Activated CD8-positive, alpha-beta memory T cell treated with anti-CD3 and anti-CD28 coated beads, Interleukin-2, amount 10 ng/mL, durations not matched to agents 7 days and 5 days (primary cell): ENCODE data around the gene DPP6. TPM values are rescaled to one million over a fixed set of nuclear protein-coding genes. Genes with fewer than 3 reads are reported as not detected.
"Not testable (repeated sequence)": the region's sequence is repeated elsewhere in the genome, so short reads cannot be mapped to it uniquely, and the experiment has no call there.

ENCODE experiments used
- ATAC-seq: fragments of 150-1000 bp; cut with Tn5 transposase; one replicate; pipeline ENCODE4 v1.10.0; 2021; ENCODE audit warnings: moderate library complexity
- CTCF ChIA-PET: fragments of 350-600 bp; sonication (Branson Sonifier 250); formaldehyde crosslinking; loops from one replicate; lab custom pipeline; 2021; ENCODE audit warnings: antibody characterized with exemption; lab: Charles Lee
- DNase-seq: peaks from one replicate; pipeline ENCODE4 v3.0.0-alpha.2; 2020
- H3K27ac Mint-ChIP-seq: one replicate; pipeline ENCODE4 v1.8.0; 2021; ENCODE audit warnings: mild to moderate bottlenecking, mixed read lengths
- H3K27me3 Mint-ChIP-seq: one replicate; pipeline ENCODE4 v1.8.0; 2021; ENCODE audit warnings: mixed read lengths
- H3K36me3 Mint-ChIP-seq: one replicate; pipeline ENCODE4 v1.8.0; 2021; ENCODE audit warnings: mild to moderate bottlenecking, mixed read lengths
- H3K4me1 Mint-ChIP-seq: one replicate; pipeline ENCODE4 v1.8.0; 2021; ENCODE audit warnings: mixed read lengths
- H3K4me3 Mint-ChIP-seq: one replicate; pipeline ENCODE4 v1.8.0; 2021; ENCODE audit warnings: mild to moderate bottlenecking, moderate library complexity, mixed read lengths
- H3K9me3 Mint-ChIP-seq: one replicate; pipeline ENCODE4 v1.8.0; 2022; ENCODE audit warnings: low read depth, mixed read lengths
- total RNA-seq, 2 experiments: library from RNA; stranded (reverse); gene quantifications; one replicate each; pipeline ENCODE4 v1.2.3, GENCODE V29; 2021

The DPP6 gene
- total RNA-seq, 2 experiments from 2014 or later, result not detected

- no peak overlapping the region for H3K27ac Mint-ChIP-seq
- H3K27me3 Mint-ChIP-seq, result no peaks in the 10 kb centered on the region
- H3K4me3 Mint-ChIP-seq, result no peak overlapping the region
- CTCF ChIA-PET, result no interaction called here
- ATAC-seq (no peak), DNase-seq (no peak)
- H3K36me3 Mint-ChIP-seq, result no peaks in the 10 kb centered on the region
- H3K4me1 Mint-ChIP-seq, result no peaks in the 10 kb centered on the region
- H3K9me3 Mint-ChIP-seq, result peaks cover 7% of the 10 kb centered on the region
Measured at GRCh38 chr7:154649015-154649414, 596.8 kb downstream of the DPP6 start.

- CTCF ChIA-PET, result no interaction called here
- no peak for DNase-seq
Measured at GRCh38 chr7:154649434-154649833, 597.2 kb downstream of the DPP6 start.

GRCh38 chr7:154650275-154650674 lies 598.1 kb downstream of the DPP6 start:
- Mint-ChIP-seq H3K4me3 (no peak overlapping the region), H3K27me3 (no peaks in the 10 kb centered on the region), H3K36me3 (no peaks in the 10 kb centered on the region), H3K9me3 (peaks cover 7% of the 10 kb centered on the region), H3K4me1 (no peaks in the 10 kb centered on the region), H3K27ac (no peak overlapping the region)
- ATAC-seq (no peak), DNase-seq (no peak)
- CTCF ChIA-PET, result no interaction called here

More at GRCh38 chr7:154649434-154649833, 597.2 kb downstream of the DPP6 start:
- no peaks in the 10 kb centered on the region for H3K4me1 Mint-ChIP-seq
- no peak overlapping the region for H3K4me3 Mint-ChIP-seq
- H3K27ac Mint-ChIP-seq, result no peak overlapping the region
- H3K27me3 Mint-ChIP-seq, result no peaks in the 10 kb centered on the region
- no peaks in the 10 kb centered on the region for H3K36me3 Mint-ChIP-seq
- peaks cover 7% of the 10 kb centered on the region for H3K9me3 Mint-ChIP-seq
- no peak for ATAC-seq

GRCh38 chr7:154651501-154651900 lies 599.3 kb downstream of the DPP6 start:
- no peak overlapping the region for H3K27ac Mint-ChIP-seq
- DNase-seq (no peak), ATAC-seq (no peak)
- no peak overlapping the region for H3K4me3 Mint-ChIP-seq
- peaks cover 1% of the 10 kb centered on the region for H3K36me3 Mint-ChIP-seq
- peaks cover 5% of the 10 kb centered on the region for H3K9me3 Mint-ChIP-seq
- H3K4me1 Mint-ChIP-seq, result no peaks in the 10 kb centered on the region
- CTCF ChIA-PET, result no interaction called here
- no peaks in the 10 kb centered on the region for H3K27me3 Mint-ChIP-seq

GRCh38 chr7:154652564-154652963 lies 600.4 kb downstream of the DPP6 start:
- DNase-seq (no peak), ATAC-seq (no peak)
- Mint-ChIP-seq H3K36me3 (peaks cover 2% of the 10 kb centered on the region), H3K9me3 (peaks cover 6% of the 10 kb centered on the region), H3K4me3 (no peak overlapping the region), H3K4me1 (no peaks in the 10 kb centered on the region), H3K27me3 (no peaks in the 10 kb centered on the region), H3K27ac (no peak overlapping the region)
- CTCF ChIA-PET, result no interaction called here

GRCh38 chr7:154653281-154653680 lies 601.1 kb downstream of the DPP6 start:
- no peak for DNase-seq
- Mint-ChIP-seq H3K4me3 (no peak overlapping the region), H3K27ac (no peak overlapping the region), H3K27me3 (no peaks in the 10 kb centered on the region), H3K4me1 (no peaks in the 10 kb centered on the region), H3K36me3 (peaks cover 2% of the 10 kb centered on the region), H3K9me3 (peaks cover 6% of the 10 kb centered on the region)
- ATAC-seq, result no peak
- CTCF ChIA-PET, result no interaction called here

GRCh38 chr7:154656618-154657017 lies 604.4 kb downstream of the DPP6 start:
- Mint-ChIP-seq H3K27me3 (no peaks in the 10 kb centered on the region), H3K36me3 (peaks cover 2% of the 10 kb centered on the region), H3K4me3 (no peak overlapping the region), H3K9me3 (peaks cover 3% of the 10 kb centered on the region), H3K27ac (no peak overlapping the region), H3K4me1 (no peaks in the 10 kb centered on the region)
- ATAC-seq, result no peak
- CTCF ChIA-PET, result no interaction called here
- DNase-seq, result no peak

GRCh38 chr7:154666768-154667167 lies 614.6 kb downstream of the DPP6 start:
- Mint-ChIP-seq H3K9me3 (peaks cover 2% of the 10 kb centered on the region), H3K4me1 (no peaks in the 10 kb centered on the region)
- CTCF ChIA-PET, result no interaction called here

GRCh38 chr7:154672659-154673415 lies 620.6 kb downstream of the DPP6 start:
- DNase-seq (no peak), ATAC-seq (no peak)
- Mint-ChIP-seq H3K36me3 (no peaks in the 10 kb centered on the region), H3K4me3 (no peak overlapping the region), H3K9me3 (peaks cover 2% of the 10 kb centered on the region), H3K27ac (no peak overlapping the region), H3K27me3 (no peaks in the 10 kb centered on the region), H3K4me1 (no peaks in the 10 kb centered on the region)
- CTCF ChIA-PET, result no interaction called here

More at GRCh38 chr7:154666768-154667167, 614.6 kb downstream of the DPP6 start:
- Mint-ChIP-seq H3K27ac (no peak overlapping the region), H3K4me3 (no peak overlapping the region), H3K36me3 (no peaks in the 10 kb centered on the region), H3K27me3 (no peaks in the 10 kb centered on the region)
- ATAC-seq (no peak), DNase-seq (no peak)

- no peak for ATAC-seq
- Mint-ChIP-seq H3K4me3 (no peak overlapping the region), H3K36me3 (no peaks in the 10 kb centered on the region), H3K4me1 (no peaks in the 10 kb centered on the region), H3K27me3 (no peaks in the 10 kb centered on the region), H3K27ac (no peak overlapping the region), H3K9me3 (peaks cover 2% of the 10 kb centered on the region)
- CTCF ChIA-PET, result no interaction called here
- no peak for DNase-seq
Measured at GRCh38 chr7:154674191-154674590, 622.0 kb downstream of the DPP6 start.

- CTCF ChIA-PET, result no interaction called here
- DNase-seq (no peak), ATAC-seq (no peak)
- Mint-ChIP-seq H3K4me1 (no peaks in the 10 kb centered on the region), H3K4me3 (no peak overlapping the region), H3K9me3 (peaks cover 2% of the 10 kb centered on the region), H3K27ac (no peak overlapping the region), H3K27me3 (no peaks in the 10 kb centered on the region), H3K36me3 (no peaks in the 10 kb centered on the region)
Measured at GRCh38 chr7:154675560-154675959, 623.4 kb downstream of the DPP6 start.

- H3K4me3 Mint-ChIP-seq, H3K27ac Mint-ChIP-seq, DNase-seq, H3K9me3 Mint-ChIP-seq, CTCF ChIA-PET, H3K27me3 Mint-ChIP-seq, ATAC-seq, H3K36me3 Mint-ChIP-seq, H3K4me1 Mint-ChIP-seq: not testable (repeated sequence)
Measured at GRCh38 chr7:154676033-154676421, 623.8 kb downstream of the DPP6 start.

- DNase-seq, result no peak
- Mint-ChIP-seq H3K27ac (no peak overlapping the region), H3K9me3 (peaks cover 2% of the 10 kb centered on the region), H3K4me3 (no peak overlapping the region), H3K27me3 (no peaks in the 10 kb centered on the region), H3K36me3 (no peaks in the 10 kb centered on the region), H3K4me1 (no peaks in the 10 kb centered on the region)
- CTCF ChIA-PET, result no interaction called here
- ATAC-seq, result no peak
Measured at GRCh38 chr7:154676422-154677073, 624.4 kb downstream of the DPP6 start.

GRCh38 chr7:154677454-154677853 lies 625.3 kb downstream of the DPP6 start:
- H3K4me1 Mint-ChIP-seq, result no peaks in the 10 kb centered on the region
- no peaks in the 10 kb centered on the region for H3K27me3 Mint-ChIP-seq
- H3K36me3 Mint-ChIP-seq, result no peaks in the 10 kb centered on the region
- no peak overlapping the region for H3K4me3 Mint-ChIP-seq
- peaks cover 2% of the 10 kb centered on the region for H3K9me3 Mint-ChIP-seq
- H3K27ac Mint-ChIP-seq, result no peak overlapping the region
- no peak for ATAC-seq
- DNase-seq, result no peak
- CTCF ChIA-PET, result no interaction called here
